WI38 (cell line): ENCODE data around the gene IKZF3.

ENCODE experiments used
- H3K4me3 ChIP-seq: 2 replicates; pipeline ENCODE4 v1.5.1; 2011; ENCODE audit warnings: low read depth, mild to moderate bottlenecking, control low read depth, low read length
- TF ChIP-seq, protein P1 (sequence below): IDR thresholded peaks from 2 replicates; pipeline ENCODE4 v1.5.1; 2012; ENCODE audit warnings: low read depth, mild to moderate bottlenecking, control low read depth, low read length

IKZF3 gene

DNA sequence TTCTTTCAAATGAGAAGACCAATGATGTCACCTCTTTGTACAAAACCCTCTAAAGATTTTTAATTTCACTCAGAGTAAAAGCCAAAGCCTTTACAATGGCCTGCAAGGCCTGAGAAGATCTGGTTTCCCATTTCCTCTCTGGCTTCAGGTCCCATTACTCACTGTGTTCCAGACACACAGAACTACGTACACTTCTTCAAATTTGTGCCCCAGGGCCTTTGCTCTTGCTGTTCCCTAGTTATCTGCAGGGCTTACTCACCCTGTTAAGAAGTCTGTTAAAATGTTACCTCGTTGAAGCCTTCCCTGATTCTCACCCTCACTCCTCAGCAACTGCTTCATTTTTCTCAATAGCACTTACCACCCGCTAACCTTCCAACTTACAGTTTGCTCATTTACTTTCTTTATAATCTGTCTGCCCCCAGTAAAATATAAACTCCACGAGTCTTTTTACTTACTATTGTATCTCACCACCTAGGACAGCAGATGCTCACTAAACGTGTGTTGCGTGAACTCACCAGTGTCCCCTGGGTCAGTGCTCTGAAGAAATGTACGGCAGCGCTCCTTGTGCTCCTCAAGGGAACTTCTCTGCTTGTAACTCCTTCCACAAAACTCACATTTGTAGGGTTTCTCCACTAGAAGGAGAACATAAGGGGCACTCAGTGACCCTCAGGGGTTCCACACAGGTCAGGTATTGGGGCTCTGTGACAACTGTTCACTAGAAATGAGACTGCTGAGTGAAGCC, 76.2 kb downstream of the IKZF3 start:
- no peak overlapping the region for H3K4me3 ChIP-seq
- TF ChIP-seq, protein P1, sequence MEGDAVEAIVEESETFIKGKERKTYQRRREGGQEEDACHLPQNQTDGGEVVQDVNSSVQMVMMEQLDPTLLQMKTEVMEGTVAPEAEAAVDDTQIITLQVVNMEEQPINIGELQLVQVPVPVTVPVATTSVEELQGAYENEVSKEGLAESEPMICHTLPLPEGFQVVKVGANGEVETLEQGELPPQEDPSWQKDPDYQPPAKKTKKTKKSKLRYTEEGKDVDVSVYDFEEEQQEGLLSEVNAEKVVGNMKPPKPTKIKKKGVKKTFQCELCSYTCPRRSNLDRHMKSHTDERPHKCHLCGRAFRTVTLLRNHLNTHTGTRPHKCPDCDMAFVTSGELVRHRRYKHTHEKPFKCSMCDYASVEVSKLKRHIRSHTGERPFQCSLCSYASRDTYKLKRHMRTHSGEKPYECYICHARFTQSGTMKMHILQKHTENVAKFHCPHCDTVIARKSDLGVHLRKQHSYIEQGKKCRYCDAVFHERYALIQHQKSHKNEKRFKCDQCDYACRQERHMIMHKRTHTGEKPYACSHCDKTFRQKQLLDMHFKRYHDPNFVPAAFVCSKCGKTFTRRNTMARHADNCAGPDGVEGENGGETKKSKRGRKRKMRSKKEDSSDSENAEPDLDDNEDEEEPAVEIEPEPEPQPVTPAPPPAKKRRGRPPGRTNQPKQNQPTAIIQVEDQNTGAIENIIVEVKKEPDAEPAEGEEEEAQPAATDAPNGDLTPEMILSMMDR, result no peak

DNA sequence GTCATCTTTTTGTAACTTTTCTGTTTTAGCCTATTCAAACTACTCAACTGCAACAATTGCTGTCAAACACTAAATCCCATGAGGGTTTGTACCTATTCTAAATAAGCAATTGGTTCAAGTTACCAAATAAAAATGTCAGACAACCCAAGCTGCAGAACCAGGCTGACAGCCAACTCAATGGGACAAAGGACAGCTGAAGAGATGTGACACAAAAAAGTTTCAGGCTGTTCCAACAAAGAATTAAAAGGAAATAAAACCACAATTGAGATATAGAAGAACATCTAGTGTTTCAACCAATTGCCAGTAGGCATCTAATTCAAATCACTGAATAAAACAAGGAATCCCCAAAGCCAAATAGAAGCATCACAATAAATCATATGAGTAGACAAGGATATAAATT, 77.1 kb downstream of the IKZF3 start:
- H3K4me3 ChIP-seq, result no peak overlapping the region
- TF ChIP-seq, protein P1, result no peak

DNA sequence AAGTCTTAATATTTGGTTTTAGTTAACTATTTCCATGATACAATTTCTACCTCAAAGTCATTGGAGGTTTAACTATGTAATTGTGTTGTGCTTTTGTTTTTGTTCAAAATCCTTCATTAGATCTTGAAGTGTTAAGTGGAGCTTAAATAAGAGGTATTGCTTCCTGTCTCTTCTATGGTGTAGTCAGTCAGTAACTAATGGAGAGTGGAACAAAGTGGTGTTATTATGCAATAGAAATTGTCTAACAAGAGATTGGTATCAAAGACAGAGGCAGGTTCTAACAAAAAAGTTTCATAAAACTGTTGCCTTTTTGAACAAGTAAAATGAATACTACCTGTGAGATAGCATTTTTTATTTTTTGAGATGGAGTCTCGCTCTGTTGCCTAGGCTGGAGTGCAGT, 81.1 kb downstream of the IKZF3 start:
- no peak overlapping the region for H3K4me3 ChIP-seq
- TF ChIP-seq, protein P1, result no peak

DNA sequence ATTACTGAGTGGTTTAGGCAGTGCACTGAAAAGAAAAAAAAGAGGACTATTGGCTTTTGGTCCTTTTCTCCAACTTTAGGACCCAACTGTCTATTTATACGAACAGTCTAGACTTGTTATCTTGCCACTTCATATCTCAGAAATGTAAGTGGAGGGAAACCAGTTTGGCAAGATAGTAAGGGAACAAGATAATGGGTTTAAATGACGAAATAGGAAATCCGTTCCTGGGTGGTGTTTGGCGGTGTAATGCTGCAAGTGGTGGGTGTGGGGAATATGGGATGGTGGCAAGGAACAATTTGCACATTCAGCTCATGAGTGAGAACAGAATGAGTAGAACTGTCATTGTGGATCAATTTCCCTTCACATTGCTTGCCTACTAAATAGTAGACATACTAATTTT, 81.6 kb downstream of the IKZF3 start:
- no peak overlapping the region for H3K4me3 ChIP-seq
- TF ChIP-seq, protein P1, result no peak

DNA sequence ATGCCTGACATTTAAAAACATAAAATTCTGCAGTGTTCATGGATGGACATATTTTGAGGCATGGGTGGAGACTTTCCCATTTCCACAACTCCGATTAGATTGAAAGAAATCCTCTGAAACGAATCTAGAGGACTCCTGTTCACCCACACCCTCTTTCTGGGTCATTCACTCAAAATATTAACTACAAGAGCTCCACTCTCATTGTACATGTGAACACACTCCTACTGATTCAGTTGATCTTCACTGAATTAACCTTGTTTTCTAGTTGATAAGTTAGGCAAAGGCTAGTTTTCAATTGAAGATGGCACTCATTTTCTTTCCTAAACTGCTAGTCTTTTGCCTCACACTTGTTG, 82.3 kb downstream of the IKZF3 start:
- TF ChIP-seq, protein P1, result no peak
- no peak overlapping the region for H3K4me3 ChIP-seq

DNA sequence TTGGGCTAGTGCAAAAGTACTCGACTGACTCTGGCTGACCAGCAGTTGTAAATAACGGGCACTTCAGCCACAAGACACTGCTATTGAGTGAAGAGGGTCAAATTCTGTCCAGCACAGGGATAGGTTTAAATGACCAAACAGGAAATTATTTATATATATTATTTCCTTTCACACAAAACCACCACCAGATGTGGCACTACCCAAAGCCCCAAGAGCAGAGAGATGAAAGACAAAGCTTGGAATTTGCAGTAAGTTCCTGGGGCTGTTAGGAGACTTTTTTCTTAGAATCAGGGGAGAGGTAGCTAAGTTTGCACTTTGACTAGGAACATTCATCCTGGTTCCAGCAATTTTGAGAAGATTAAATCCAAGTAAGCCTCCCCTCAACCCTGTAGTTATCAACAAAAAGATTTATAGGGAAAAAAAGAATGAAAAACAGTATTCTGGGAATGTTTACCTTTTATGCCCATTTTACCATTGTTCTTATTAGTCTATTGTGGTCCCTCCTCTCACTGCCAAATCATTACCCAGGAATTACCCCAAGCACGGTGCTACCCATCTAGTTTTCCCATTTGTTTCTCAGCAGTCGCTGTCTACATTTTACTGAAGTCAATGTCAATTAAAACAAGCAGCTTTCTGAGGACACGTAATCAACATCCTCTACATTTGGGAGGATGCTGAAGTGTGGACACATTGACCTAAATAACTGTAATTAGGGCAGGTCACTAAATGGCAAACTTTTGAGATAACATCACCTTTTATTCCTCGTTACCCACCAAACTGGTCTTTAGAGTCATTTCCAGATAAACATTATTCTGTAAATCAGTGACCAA, 82.9 kb downstream of the IKZF3 start:
- TF ChIP-seq, protein P1, result no peak

DNA sequence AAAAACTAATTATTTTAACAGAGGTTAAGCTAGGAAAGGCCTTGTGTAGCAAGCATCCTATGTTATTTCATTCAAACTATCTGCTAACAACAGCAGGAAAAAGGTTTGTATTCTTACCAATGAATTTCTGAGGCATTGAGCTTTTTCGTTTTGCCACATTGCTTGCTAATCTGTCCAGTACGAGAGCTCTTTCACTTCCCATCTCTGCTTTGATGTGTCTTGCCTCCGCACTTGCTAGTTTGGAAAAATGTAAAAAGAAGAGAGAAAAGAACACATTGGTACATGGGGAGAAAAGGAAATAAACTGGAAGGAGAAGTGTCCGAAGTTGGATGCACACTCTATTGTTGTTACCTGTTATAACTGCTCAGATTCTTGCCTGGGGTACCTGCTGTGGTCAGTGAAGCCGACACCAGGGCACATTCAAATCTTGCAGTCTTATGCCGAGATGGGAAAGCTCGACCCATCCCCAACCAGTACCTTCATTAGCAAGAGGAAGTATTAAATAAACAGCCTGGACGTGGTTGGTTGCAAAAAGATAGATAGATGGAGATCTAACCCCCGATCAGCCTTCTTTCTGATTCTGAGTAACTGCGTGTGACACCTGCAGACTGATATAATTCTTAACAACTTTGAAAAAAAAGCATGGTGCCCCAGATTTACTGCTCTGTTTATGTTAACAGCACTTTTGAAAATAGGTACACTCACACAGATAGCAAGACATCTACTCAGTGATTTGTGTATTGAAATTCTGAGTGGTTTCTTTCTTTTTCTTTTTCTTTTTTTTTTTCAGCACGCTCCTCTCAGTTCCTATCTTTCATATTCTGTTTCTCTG, 86.4 kb downstream of the IKZF3 start:
- no peak overlapping the region for H3K4me3 ChIP-seq
- TF ChIP-seq, protein P1, result no peak

More for the DNA sequence above, 82.9 kb downstream of the IKZF3 start:
- H3K4me3 ChIP-seq, result no peak overlapping the region
